OCI-LY1 (cell line): ENCODE measurements around the gene CENPT.

Experiments
- CTCF ChIP-seq: fragments of 200-600 bp; sonication (generic), shearing (Covaris generic); IDR thresholded peaks from 2 replicates; pipeline ENCODE4 v1.5.1; 2017; ENCODE audit warnings: mild to moderate bottlenecking, antibody characterized with exemption, low read length, moderate library complexity, mixed read lengths
- EZH2 ChIP-seq: fragments of 200-600 bp; sonication (generic), shearing (Covaris generic); IDR thresholded peaks from 2 replicates; pipeline ENCODE4 v1.8.0; 2017; ENCODE audit warnings: borderline replicate concordance, mixed run types, mild to moderate bottlenecking, antibody characterized with exemption, low read length, moderate library complexity, mixed read lengths

DNA sequence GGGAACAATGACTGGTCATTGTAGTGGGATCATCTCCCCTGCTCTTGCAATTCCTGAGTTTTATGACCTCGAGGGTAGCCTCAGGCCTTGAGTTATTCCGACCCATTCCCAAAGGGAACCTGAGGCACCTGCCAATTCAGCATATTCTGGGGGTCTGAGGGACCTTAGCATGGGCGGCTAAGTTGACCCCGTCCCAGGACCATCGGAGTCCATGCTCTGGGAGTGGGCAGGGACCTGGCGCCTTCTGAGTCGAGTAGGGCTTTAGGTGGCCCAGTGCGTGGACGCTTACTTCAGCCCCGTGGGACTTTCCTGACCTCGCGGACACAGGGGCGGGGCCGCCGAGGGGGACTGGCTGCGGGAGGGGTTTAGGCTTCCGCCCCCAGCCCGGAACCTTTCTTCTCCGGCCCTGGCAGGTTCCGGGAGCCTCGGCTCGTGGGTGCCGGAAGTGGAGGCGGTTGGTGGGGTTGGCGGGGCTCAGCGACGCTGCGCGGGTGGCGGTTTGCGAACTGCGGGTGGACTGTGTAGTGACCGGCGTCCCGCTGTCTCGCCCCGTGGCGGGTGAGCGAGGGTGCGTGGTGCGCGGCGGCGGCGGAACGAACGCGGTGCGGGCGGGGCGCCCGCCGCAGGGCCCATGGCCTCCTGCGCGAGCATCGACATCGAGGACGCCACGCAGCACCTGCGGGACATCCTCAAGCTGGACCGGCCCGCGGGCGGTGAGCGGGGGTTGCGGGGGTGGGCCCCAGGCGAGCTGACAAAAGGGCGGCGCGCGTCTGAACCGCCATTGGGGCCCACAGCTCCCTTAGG, 25.3 kb upstream of the CENPT start, which contains the start of gene EDC4:
- TF ChIP-seq CTCF (no peak), EZH2 (no peak)
